WTC11 (cell line): Measurements from ENCODE around the gene RAB3IL1.

ENCODE experiments used
- CTCF ChIP-seq: fragments of 200-600 bp; IDR thresholded peaks from 2 replicates; pipeline ENCODE4 v1.8.0; 2022; ENCODE audit warnings: antibody characterized with exemption
- ESRRA ChIP-seq: sonication (generic); formaldehyde crosslinking; IDR thresholded peaks from 2 replicates; pipeline ENCODE4 v1.8.1; 2022; ENCODE audit warnings: mild to moderate bottlenecking, missing genetic modification reagents, borderline replicate concordance
- GTF2I ChIP-seq: fragments of 250-450 bp; sonication (Bioruptor Pico); conservative IDR thresholded peaks from 2 replicates; pipeline ENCODE4 v1.4.0; 2021; ENCODE audit warnings: mild to moderate bottlenecking
- JUN ChIP-seq: sonication (generic); formaldehyde crosslinking; IDR thresholded peaks from 2 replicates; pipeline ENCODE4 v1.8.0; 2023; ENCODE audit warnings: mild to moderate bottlenecking, missing genetic modification reagents
- TEAD4 ChIP-seq: sonication (generic); formaldehyde crosslinking; IDR thresholded peaks from 2 replicates; pipeline ENCODE4 v1.8.0; 2022; ENCODE audit warnings: mild to moderate bottlenecking, missing genetic modification reagents
- ZNF263 ChIP-seq: sonication (generic); formaldehyde crosslinking; IDR thresholded peaks from 2 replicates; pipeline ENCODE4 v1.8.1; 2022; ENCODE audit warnings: low read depth, mild to moderate bottlenecking, moderate library complexity, missing genetic modification reagents
- TF ChIP-seq, protein P1 (sequence below): sonication (generic); formaldehyde crosslinking; IDR thresholded peaks from 2 replicates; pipeline ENCODE4 v1.8.1; 2022; ENCODE audit warnings: low read depth, mild to moderate bottlenecking, moderate library complexity, missing genetic modification reagents, borderline replicate concordance

GRCh38 chr11:61927501-61927900, 10.1 kb upstream of the RAB3IL1 start:
- TF ChIP-seq, protein P1, sequence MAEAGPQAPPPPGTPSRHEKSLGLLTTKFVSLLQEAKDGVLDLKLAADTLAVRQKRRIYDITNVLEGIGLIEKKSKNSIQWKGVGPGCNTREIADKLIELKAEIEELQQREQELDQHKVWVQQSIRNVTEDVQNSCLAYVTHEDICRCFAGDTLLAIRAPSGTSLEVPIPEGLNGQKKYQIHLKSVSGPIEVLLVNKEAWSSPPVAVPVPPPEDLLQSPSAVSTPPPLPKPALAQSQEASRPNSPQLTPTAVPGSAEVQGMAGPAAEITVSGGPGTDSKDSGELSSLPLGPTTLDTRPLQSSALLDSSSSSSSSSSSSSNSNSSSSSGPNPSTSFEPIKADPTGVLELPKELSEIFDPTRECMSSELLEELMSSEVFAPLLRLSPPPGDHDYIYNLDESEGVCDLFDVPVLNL (CRISPR knock-in tag): no peak
- TF ChIP-seq JUN (no peak), ZNF263 (CRISPR knock-in tag) (no peak), CTCF (no peak), GTF2I (CRISPR knock-in tag) (no peak), ESRRA (CRISPR knock-in tag) (no peak), TEAD4 (CRISPR knock-in tag) (no peak)
